Measurements from ENCODE around the gene CASKIN2.

DNA sequence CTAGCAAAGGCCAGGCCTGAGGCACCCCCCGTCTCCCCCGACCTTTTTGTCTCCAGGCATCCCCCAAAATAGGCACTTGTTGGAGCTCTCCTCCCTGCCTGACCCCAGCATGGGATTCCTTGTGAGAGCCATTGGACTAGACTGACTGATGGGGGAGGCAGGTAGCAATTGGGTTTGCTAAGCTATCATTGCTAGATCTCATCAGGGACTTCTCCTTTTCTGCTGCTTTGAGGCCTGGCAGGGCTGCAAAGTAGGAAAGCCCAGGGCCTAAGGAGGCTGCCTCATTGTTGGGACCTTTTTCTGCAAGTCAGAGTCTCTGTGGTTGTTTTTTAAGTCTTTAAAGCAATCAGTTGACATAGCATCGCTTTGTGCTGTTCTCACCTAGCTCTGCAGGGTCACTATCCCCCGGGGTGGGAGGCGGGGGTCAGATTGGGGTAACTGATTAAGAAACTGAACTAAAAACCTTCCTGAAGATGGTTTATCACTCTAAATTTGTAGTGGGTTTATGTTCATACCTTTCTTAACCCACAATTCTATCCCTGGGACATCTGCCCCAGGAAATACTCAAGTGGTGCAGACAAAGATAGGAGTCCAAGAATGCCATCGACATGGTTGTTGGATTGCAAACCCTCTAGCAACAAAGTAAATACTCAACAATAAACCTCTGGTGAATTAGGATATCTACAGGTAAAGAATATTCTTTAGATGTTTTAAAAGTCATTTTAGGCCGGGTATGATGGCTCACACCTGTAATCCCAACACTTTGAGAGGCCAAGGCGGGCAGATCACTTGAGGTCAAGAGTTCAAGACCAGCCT is 38.2 kb upstream of the CASKIN2 start:
- TF ChIP-seq, protein P1, sequence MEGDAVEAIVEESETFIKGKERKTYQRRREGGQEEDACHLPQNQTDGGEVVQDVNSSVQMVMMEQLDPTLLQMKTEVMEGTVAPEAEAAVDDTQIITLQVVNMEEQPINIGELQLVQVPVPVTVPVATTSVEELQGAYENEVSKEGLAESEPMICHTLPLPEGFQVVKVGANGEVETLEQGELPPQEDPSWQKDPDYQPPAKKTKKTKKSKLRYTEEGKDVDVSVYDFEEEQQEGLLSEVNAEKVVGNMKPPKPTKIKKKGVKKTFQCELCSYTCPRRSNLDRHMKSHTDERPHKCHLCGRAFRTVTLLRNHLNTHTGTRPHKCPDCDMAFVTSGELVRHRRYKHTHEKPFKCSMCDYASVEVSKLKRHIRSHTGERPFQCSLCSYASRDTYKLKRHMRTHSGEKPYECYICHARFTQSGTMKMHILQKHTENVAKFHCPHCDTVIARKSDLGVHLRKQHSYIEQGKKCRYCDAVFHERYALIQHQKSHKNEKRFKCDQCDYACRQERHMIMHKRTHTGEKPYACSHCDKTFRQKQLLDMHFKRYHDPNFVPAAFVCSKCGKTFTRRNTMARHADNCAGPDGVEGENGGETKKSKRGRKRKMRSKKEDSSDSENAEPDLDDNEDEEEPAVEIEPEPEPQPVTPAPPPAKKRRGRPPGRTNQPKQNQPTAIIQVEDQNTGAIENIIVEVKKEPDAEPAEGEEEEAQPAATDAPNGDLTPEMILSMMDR (IDR thresholded peaks at IDR 0.05) = no peak
- no peak for TF ChIP-seq POLR2A (IDR thresholded peaks at IDR 0.05)
- no peak for TF ChIP-seq EP300 (IDR thresholded peaks at IDR 0.05)
- TF ChIP-seq POLR2AphosphoS5 (IDR thresholded peaks at IDR 0.05) = no peak

Data from upper lobe of left lung (tissue), 4 donors.